HL-60 (cell line): ENCODE results near the gene GAPDHS.

ENCODE experiments used
- DNase-seq, 2 experiments: peaks; one replicate each; pipeline ENCODE4 v3.0.0-alpha.2; 2010 to 2020; ENCODE audit warnings: low read depth in 1 of 2, low spot score in 1 of 2
- H3K27ac ChIP-seq: fragments of 250-450 bp; sonication (Bioruptor Pico); replicated peaks from 2 replicates; pipeline ENCODE4 v1.5.1; 2020; ENCODE audit warnings: mild to moderate bottlenecking, moderate library complexity
- H3K27me3 ChIP-seq: fragments of 250-450 bp; sonication (Bioruptor Pico); 2 replicates; pipeline ENCODE4 v1.5.1; 2021; ENCODE audit warnings: mild to moderate bottlenecking, moderate library complexity; ENCODE audit not compliant: insufficient read depth, poor library complexity, severe bottlenecking
- H3K4me3 ChIP-seq: replicated peaks from 2 replicates; pipeline ENCODE4 v1.5.1; 2011; ENCODE audit warnings: mild to moderate bottlenecking, control low read depth, low read length; ENCODE audit not compliant: insufficient read depth
- CTCF ChIP-seq: IDR thresholded peaks from one replicate; pipeline ENCODE4 v1.5.1; 2011; ENCODE audit warnings: low read length, control low read depth, inconsistent platforms; ENCODE audit not compliant: insufficient read depth
- GABPA ChIP-seq: IDR thresholded peaks from 2 replicates; pipeline ENCODE4 v1.6.1; 2012; ENCODE audit warnings: low read depth
- POLR2AphosphoS5 ChIP-seq: IDR thresholded peaks from 2 replicates; pipeline ENCODE4 v1.6.1; 2012; ENCODE audit warnings: low read depth
- REST ChIP-seq: IDR thresholded peaks from 2 replicates; pipeline ENCODE4 v1.6.1; 2012; ENCODE audit warnings: low read depth; ENCODE audit not compliant: insufficient replicate concordance
- SPI1 ChIP-seq: IDR thresholded peaks from 2 replicates; pipeline ENCODE4 v1.6.1; 2012; ENCODE audit warnings: low read depth, mild to moderate bottlenecking, borderline replicate concordance

GAPDHS gene

GRCh38 chr19:35498984-35499527 is 34.2 kb upstream of the GAPDHS start:
- no peak for TF ChIP-seq POLR2AphosphoS5
- no peak for TF ChIP-seq CTCF
- no peak for TF ChIP-seq GABPA
- TF ChIP-seq REST: no peak
- no peak for TF ChIP-seq SPI1
- H3K27ac ChIP-seq: no peak overlapping the region
- H3K27me3 ChIP-seq: peaks cover 2% of the 10 kb centered on the region
- DNase-seq: no peak
- H3K4me3 ChIP-seq: no peak overlapping the region

- H3K4me3 ChIP-seq: no peak overlapping the region
- H3K27me3 ChIP-seq: peaks cover 5% of the 10 kb centered on the region
- no peak for TF ChIP-seq SPI1
- no peak for TF ChIP-seq GABPA
- no peak for TF ChIP-seq POLR2AphosphoS5
- TF ChIP-seq REST: no peak
- TF ChIP-seq CTCF: no peak
- DNase-seq: no peak
- no peak overlapping the region for H3K27ac ChIP-seq
Measured at GRCh38 chr19:35500611-35501010, 32.6 kb upstream of the GAPDHS start.

GRCh38 chr19:35501684-35502083 is 31.6 kb upstream of the GAPDHS start:
- Histone ChIP-seq H3K27ac (no peak overlapping the region), H3K4me3 (no peak overlapping the region), H3K27me3 (peaks cover 11% of the 10 kb centered on the region)
- TF ChIP-seq GABPA: no peak
- no peak for TF ChIP-seq POLR2AphosphoS5
- TF ChIP-seq REST: no peak
- no peak for TF ChIP-seq CTCF
- no peak for TF ChIP-seq SPI1
- no peak for DNase-seq
